CD1c-positive myeloid dendritic cell (primary cell): ENCODE measurements around the gene MRGPRX2.

Experiments
- DNase-seq: peaks from one replicate; pipeline ENCODE4 v3.0.0-alpha.2; 2016; ENCODE audit errors: extremely low spot score

The MRGPRX2 gene

DNA sequence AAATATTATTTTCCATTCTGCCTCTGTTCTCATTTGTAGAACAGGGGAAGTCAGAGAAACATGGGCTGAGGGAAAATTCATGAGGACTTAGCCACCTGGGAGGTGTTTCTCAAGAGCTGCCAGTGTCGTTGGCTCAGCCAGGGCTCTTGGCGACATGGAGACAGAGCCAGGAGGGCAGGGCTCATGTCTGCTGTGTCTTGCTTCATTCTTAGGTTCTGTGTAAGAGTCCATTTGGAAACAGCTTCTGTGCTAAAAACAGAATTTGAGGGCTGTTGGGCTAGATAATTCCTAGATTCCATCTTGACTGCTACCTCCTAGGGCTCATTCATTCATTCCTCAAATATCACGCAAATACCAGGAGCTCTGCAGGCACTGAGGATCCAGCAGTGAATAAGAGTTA, 15.1 kb upstream of the MRGPRX2 start:
- no peak for DNase-seq

DNA sequence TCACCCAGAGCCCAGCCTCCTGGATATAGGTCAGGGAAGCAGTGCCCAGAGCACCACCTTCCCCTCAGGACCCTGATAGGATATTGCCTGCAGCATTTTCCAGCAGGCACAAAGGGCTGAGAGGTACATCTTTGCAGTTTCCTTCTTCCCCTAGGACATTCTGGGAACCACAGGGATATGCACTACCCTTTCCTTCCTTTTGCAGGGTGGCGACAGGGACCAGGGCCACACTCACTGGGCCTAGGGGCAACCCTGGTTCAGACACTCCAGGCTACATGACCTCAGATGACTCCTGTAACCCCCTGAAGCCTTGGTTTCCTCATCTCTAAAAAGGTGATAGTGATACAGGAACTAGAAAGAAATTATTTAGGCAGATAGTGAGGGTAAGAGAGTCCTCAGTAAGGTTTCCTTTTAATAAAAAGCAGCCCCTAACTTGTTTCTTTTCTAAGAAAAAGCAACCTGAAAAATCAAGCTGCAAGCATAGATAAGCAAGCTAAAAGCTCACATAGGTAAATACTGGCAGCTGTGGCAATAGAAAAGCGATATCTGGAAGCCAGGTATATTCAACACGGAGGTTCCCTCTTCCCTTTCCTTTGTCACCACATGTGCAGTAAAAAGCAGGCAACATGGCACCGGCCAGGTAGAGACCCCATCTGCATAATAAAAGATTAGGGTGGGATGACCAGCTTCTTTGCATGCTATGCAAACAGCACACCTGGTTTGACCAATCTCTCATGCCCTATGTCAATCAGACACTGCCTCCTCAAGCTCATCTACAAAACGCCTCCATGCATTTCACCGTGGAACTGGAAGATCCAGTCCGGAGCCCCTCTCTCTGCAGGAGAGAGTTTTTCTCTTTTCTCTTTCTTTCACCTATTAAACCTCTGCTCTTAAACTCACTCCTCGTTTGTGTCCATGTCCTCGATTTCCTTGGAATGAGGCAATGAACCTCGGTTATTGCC, 13.2 kb upstream of the MRGPRX2 start:
- DNase-seq, result no peak

DNA sequence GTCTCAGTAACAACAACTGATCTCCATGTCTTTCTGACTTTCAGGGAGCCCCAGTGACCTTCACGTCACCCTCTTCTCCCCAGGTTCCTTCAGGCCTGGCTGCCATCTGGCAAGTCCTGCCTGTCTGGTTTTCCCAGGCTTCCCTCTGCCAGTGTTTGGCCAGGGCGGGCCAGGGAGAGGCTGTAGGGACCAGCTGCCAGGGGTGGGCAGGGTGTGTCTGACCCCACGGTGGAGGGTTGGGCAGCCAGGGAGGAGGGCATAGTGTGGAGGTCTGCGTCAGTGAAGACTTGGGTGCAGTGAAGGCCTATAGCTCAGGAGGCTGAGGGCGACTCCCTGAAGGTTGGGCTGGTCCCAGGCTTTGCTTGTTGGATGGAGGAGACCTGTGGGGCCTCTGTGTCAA, 11.9 kb upstream of the MRGPRX2 start:
- DNase-seq, result no peak

DNA sequence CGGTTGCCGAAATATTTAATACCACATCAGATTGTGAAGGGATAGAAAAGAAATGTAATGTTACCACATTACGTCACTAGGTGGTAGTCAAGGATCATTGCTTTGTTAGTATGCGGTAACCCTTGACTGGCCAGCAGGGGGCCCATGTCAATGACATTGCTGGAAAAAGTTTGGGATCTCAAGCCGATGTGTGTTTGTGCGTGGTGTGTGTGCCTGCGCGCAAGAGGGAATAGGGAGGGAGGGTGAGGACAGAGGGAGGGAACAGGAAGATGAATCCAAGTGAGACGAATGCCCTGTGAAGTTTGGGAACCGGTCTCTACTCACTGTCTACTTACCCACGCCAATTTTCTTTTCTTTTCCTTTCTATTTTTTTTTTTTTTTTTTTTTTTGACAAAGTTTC, 10.7 kb upstream of the MRGPRX2 start:
- peak; percentile 82 for DNase-seq

DNA sequence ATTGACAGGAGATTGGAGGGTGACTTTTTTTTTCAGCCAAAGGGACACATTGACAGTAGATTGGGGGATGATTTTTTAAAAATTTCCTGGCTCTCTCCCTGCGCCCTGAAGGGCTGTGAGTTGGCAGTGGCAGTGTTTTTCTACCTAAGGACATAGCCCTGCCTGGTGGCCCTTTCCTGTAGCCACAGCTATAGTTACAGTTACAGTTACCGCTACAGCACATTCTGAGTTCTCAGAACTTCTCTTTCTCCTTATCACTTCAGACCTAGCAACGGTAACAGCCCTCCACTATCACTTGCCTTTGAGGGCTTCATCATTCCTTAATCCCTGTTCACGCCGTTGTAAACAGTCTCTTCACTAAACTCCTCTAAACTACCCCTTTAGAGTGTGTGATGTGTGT, 684 bp downstream of the MRGPRX2 start:
- no peak for DNase-seq

DNA sequence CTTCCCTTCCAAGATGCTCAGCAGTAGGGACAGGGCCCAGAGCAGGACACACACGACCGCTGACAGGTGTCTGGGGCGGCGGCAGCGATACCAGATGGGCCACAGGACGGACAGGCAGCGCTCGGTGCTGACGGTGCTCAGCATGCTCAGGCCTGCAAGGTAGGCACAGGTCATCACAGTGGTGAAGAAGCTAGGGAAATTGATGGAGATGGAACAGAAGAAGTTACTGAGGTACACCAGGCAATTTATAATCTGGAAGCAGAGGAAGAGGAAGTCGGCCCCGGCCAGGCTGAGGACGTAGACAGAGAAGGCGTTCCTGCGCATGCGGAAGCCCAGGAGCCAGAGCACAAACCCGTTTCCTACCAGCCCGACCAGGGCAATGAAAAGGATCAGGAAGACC, 4.6 kb downstream of the MRGPRX2 start:
- DNase-seq, result no peak

DNA sequence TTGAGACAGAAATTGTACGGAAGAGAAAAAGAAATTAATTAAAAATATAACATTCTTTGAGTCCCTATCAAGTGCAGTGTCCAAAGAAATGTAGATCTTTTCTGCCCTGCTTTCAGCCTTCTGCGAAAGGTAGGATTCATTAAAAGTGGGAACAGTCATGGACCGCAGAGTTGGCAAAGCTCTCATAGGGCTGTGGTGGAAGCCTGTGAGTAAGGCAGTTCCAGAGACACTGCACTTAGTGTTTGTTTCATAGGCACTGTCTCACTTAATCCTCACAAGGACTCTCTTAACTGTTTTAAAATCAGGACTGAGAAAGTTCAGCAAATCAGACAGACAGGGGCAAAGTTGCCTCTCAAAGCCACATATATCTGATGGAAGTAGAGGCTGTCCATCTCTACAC, 5.5 kb downstream of the MRGPRX2 start:
- DNase-seq, result no peak

DNA sequence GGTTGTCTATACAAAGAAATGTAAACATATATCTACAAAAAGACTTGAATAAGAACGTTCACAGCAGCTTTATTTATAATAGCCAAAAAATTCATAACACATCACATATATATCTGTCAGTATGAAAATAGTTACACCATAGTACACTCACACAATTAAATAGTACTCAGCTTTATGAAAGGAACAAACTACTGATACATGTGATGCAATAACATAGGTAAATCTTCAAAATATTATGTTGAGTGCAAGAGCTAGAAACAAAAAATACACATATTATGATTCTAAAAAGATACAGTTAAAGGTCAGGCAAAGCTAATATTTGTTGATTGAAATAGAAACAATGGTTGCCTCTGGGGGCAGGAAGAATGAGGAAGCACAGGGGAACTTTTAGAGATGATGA, 6.6 kb downstream of the MRGPRX2 start:
- DNase-seq, result no peak

DNA sequence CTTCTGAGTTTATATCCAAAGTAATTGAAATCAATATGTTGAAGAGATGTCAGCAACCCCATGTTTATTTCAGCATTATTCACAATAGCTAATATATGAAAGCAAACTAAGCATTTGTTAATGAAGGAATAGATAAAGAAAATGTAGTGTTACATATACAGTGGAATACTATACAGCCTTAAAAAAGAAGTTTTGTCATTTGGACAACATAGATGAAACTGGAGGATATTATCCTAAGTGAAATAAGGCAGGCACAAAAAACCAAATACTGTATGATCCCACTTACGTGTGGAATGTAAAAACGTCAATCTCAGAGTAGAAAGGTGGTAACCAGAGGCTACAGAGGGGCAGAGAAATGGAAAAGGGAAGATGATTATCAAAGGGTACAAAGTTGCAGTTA, 10.2 kb downstream of the MRGPRX2 start:
- no peak for DNase-seq

DNA sequence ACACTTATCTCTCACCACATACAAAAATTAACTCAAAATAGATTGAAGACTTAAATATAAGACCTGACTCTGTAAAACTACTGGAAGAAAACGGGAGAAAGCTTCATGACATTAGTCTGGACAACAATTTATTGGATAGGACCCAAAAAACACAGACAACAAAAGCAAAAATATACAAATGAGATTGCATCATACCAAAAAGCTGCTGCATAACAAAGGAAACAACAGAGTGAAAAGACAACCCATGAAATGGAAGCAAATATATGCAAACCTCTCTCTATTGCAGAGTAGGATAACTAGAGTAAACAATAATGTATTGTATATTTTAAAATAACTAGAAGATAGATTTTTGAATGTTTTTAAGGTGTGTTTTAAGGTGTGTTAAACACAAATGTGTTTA, 11.2 kb downstream of the MRGPRX2 start:
- no peak for DNase-seq

DNA sequence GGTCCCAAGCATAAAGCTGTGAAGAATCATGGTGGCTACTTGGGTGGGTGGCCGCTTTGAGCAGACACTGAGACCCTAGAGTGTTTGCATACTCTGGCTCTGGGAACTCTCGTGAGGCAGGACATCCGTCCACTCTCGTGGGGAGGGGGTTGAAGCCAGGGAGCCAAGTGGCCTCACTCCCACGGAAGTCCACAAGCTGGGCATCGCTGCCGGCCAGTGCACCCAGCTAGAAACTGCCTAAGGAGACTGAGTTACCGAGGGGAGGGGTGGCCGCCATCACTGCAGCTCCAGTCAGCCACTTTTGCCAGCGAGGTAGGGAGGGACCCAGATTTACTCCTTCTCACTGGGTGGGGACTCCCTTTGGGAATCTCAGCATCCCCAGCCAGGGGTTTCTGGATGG, 20.5 kb downstream of the MRGPRX2 start:
- DNase-seq, result no peak

DNA sequence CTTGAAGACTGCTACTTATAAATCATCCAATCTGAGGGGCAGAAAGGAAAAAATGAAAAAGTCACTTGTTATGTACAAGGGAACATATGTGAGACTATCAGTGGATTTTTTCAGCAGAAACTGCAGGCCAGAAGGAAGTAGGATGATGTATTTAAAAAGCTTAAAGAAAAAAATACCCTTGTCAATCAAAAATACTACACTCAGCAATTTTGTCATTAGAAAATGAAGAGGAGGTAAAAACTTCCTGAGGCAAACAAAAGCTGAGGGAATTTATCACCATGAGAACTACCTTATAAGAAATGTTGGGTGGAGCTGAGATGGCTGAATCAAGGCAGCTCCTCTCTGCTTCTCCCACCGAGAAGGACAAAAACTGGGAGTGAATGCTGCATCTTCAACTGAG, 21.1 kb downstream of the MRGPRX2 start:
- no peak for DNase-seq

DNA sequence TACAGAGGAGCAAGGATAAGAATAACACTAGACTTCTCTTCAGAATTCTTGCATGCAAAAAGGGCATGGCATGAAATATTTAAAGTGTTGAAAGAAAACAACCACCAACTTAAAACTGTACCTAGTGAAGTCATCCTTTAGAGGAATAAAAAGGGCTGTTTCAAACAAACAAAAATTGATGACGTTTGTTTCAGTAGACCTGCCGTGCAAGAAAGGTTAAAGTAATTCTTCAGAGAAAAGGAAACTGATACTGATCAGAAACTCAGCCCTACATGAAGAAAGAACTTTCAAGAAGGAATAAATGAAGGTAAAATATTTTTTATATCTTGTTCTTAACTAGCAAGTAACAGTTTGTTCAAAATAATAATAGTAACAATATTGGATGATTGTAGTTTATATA, 27.5 kb downstream of the MRGPRX2 start:
- no peak for DNase-seq

DNA sequence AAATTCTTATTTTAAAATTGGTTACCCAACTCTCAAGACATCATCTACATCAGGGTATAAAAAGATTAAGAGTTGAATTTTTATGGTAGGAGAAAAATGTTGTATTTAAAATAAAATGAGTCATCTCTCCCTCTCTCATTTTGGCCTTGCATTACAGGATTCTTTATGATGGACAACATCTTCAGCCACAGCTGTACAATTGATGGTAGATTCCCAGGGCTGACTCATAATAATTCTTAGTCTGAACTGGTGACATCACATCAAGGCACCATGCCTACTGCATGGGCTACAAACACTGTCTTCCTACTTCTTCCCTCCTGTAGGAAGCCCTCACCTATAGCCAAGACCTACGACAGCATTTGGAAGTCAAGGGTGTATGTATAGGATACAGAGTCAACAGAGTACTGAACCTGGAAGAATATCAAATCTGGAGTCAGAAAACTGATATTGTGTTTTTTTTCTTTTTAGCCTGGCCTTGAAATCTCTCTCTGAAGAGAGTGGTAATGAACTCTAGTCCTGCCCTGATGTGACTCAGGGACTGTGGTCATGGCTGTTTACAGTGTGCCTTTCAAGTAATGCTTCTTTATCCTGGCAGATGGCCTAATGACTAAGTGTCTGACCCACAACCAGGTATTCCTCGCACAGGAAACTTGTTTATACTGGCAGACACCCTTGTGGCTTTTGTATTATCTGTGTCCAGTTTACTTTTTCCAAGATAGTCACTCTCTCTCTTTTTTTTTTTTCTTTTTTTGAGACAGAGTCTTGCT, 32.5 kb downstream of the MRGPRX2 start:
- DNase-seq, result no peak

DNA sequence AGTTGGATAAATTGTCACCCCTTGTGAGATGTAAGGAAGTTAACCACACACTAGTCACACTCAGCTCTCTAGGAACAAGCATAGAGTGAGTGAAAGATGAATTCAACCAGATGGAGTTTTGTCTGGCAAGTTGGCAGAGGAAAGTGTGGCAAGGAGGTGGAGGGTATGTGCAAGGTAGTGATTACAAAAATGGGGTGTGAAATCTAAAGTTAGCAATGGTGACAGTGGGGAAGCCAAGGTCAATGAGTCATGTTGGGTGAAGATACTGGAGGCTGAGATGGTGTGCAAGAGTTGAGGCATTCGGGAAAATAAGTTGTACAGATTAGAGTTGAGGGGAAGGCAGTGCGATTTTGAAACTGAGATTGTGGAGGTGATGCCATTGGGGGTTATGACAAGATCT, 33.7 kb downstream of the MRGPRX2 start:
- DNase-seq, result no peak

DNA sequence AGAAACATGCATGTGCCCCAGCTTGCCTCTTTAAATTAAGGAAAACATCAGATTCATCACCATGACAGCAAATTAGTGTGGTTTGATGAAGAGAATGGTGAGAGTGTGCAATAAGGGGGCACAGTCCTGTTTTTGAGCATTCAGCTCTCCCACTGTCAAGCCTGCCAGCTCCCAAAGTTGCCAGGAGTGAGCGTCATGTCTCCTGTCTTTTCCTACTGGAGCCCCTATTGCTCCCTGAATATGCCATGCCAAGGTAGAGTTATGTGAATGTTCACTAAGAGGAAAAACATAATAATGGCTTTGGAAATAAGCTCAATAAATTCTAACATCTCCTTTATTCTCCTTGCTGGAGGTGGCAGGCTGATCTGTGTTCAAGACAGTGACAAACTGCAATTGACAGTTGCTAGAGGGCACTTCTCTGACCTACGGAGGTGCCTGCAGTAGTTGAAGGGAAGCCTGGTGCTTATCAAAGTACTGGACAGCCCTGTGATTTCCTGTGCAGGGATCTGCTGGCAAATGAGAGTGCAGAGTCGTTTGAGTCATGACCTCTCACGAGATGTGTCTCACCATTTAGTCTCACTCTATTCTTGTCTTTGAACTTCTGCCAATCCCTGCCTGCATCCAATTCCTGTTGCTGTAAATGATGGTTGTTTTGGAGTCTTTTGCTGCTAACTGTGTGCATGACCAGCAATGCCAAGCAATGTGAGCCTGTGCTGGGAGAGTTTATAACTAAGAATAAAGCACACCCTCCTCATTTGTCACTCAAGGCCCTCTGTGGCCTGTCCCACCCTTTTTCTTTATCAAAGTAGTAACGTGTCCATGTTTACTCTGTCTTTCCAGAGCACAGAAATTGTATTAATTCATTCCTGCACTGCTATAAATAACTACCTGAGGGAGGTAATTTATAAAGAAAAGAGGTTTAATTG, 34.8 kb downstream of the MRGPRX2 start:
- DNase-seq, result no peak

DNA sequence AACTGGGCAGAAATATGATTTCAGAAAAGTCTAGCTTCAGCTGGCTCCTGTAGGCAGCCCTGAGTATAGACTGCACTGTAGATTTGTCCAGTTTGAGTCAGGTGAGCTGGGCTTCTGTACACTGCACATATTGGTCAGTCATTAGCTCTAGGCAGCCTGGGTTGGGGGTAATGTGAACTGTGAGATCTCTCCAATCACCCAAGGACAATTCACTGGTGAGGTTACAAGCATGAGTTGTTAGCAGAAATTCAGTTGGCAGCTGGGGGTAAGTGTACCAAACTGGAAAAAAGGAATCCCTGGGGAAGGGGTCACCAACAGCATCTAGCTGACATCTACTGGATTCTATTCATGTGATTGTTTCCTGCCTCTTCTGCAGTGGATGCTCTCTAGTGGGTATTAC, 39.7 kb downstream of the MRGPRX2 start:
- DNase-seq, result no peak

DNA sequence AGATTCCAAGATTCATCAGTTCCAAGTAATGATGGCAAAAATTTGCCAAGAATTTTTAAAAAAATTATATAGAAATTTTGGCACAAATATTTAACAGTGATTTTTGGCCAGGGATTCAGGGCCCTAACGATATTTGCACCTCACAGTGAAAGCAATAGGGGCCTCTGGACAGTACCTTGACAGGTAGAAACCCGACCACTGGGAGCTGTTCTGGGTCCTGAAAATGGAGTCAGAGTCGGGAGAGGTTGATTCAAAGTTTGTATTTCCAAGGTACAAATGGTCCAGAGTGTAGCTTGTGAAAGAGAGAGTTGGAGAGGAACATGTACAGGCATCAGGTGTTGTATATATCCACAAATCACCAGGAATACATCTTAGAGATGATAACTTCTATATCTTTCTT, 41.6 kb downstream of the MRGPRX2 start:
- DNase-seq, result no peak

DNA sequence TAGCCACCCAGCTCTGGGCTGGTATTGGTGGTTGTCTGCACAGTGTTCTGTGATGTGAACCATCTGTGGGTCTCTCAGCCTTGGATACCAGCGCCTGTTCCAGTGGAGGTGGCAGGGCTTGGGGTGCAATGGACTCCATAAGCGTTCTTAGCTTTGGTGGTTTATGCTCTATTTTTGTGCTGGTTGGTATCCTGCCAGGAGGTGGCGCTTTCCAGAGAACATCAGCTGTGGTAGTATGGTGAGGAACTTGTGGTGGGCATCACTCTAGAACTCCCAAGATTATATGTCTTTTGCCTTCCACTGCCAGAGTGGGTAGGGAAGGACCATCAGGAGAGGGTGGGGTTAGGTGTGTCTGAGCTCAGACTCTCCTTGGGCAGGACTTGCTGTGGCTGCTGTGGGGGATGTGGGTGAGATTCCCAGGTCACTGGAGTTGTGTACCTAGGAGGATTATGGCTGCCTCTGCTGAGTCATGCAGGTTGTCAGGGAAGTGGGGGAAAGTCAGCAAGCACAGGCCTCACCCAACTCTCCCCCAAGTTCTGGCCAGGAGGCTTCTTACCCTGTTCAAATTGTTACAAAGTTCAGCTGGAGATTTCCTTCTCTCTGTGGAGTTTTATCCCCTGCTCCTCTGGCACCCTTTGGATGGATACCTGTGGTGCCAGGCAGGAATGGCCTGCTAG, 47.2 kb downstream of the MRGPRX2 start:
- DNase-seq, result no peak

DNA sequence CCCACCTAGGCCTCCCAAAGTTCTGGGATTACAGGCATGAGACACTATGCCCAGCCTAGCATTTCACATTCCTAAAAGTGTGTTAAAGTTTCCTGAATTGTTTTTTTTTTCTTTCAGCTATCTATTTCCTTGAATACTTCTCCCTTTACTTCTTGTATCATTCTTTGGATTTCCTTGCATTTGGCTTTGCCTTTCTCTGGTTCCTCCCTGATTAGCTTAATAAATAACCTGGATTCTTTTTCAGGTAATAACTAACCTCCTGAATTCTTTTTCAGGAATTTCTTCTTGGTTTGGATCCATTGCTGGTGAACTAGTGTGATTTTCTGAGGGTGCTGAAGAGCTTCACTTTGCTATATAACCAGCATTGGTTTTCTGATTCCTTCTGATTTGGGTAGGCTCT, 47.9 kb downstream of the MRGPRX2 start:
- DNase-seq, result no peak
